K562 (cell line): Measurements from ENCODE around the gene MIEF1. TPM values are rescaled to one million over a fixed set of nuclear protein-coding genes. Genes with fewer than 3 reads are reported as not detected.

Source experiments
- CAMTA2 ChIP-seq: fragments of 250-450 bp; sonication (Bioruptor Pico); conservative IDR thresholded peaks from 2 replicates; pipeline ENCODE4 v1.5.1; 2022
- CBX2 ChIP-seq: fragments of 200-600 bp; sonication (generic); IDR thresholded peaks from one replicate; pipeline ENCODE4 v1.6.1; 2012; ENCODE audit warnings: mild to moderate bottlenecking, low read length, inconsistent platforms; ENCODE audit not compliant: insufficient read depth, poor library complexity, severe bottlenecking
- CCNT2 ChIP-seq: IDR thresholded peaks from 2 replicates; pipeline ENCODE4 v1.6.1; 2011; ENCODE audit warnings: borderline replicate concordance, low read depth, mild to moderate bottlenecking, moderate library complexity, mixed read lengths, low read length; ENCODE audit not compliant: insufficient read length; ENCODE audit errors: extremely low read depth
- HDGF ChIP-seq: fragments of 450-650 bp; IDR thresholded peaks from 2 replicates; pipeline ENCODE4 v1.6.1; 2016
- IRF1 ChIP-seq: sonication (generic); formaldehyde crosslinking; IDR thresholded peaks from 2 replicates; pipeline ENCODE4 v1.8.0; 2022; ENCODE audit warnings: missing genetic modification reagents, mild to moderate bottlenecking, borderline replicate concordance
- JUND ChIP-seq, 2 experiments: IDR thresholded peaks; 2 replicates in 1 of 2; 3 replicates in 1 of 2; pipeline ENCODE4 v1.6.1; 2011; ENCODE audit warnings: borderline replicate concordance in 2 of 2, low read depth in 2 of 2, low read length in 2 of 2, improper control_type of control experiment in 1 of 2, missing biosample characterization in 1 of 2, missing genetic modification characterization in 1 of 2, missing genetic modification reagents in 1 of 2
- KLF10 ChIP-seq: fragments of 250-450 bp; sonication (Bioruptor Pico); IDR thresholded peaks from 2 replicates; pipeline ENCODE4 v1.6.1; 2021; ENCODE audit warnings: matching md5 sums
- NFATC3 ChIP-seq: fragments of 450-650 bp; IDR thresholded peaks from 2 replicates; pipeline ENCODE4 v1.6.1; 2017; ENCODE audit warnings: mild to moderate bottlenecking
- POLR2B ChIP-seq: fragments of 450-650 bp; IDR thresholded peaks from 2 replicates; pipeline ENCODE4 v1.6.1; 2018; ENCODE audit warnings: low read depth; ENCODE audit not compliant: partially characterized antibody
- RFX7 ChIP-seq: fragments of 250-450 bp; sonication (Bioruptor Pico); IDR thresholded peaks from 2 replicates; pipeline ENCODE4 v1.5.1; 2021; ENCODE audit warnings: mild to moderate bottlenecking
- SOX6 ChIP-seq: fragments of 450-650 bp; IDR thresholded peaks from 2 replicates; pipeline ENCODE4 v1.6.1; 2014; ENCODE audit warnings: mild to moderate bottlenecking
- STAG1 ChIP-seq: sonication (generic); formaldehyde crosslinking; IDR thresholded peaks from 2 replicates; pipeline ENCODE4 v1.5.0; 2020; ENCODE audit warnings: missing genetic modification reagents, borderline replicate concordance
- TAL1 ChIP-seq: fragments of 450-650 bp; IDR thresholded peaks from 2 replicates; pipeline ENCODE4 v1.6.1; 2016; ENCODE audit warnings: mild to moderate bottlenecking
- TCF7 ChIP-seq: sonication (generic); IDR thresholded peaks from 2 replicates; pipeline ENCODE4 v1.6.1; 2016; ENCODE audit warnings: antibody characterized with exemption, borderline replicate concordance
- TEAD4 ChIP-seq, 2 experiments: sonication (generic) in 1 of 2; formaldehyde crosslinking in 1 of 2; IDR thresholded peaks; 2 replicates each; pipeline versions ENCODE4 v1.6.1 to v1.8.0; 2012 to 2022; ENCODE audit warnings: borderline replicate concordance in 1 of 2, inconsistent platforms in 1 of 2, low read length in 1 of 2, mild to moderate bottlenecking in 1 of 2, missing genetic modification reagents in 1 of 2
- TFAM ChIP-seq: fragments of 250-450 bp; sonication (Bioruptor Pico); conservative IDR thresholded peaks from 2 replicates; pipeline ENCODE4 v1.5.0; 2021; ENCODE audit warnings: mild to moderate bottlenecking, moderate library complexity
- TSC22D4 ChIP-seq: fragments of 450-650 bp; IDR thresholded peaks from 2 replicates; pipeline ENCODE4 v1.6.1; 2016; ENCODE audit warnings: missing genetic modification characterization, missing biosample characterization, control low read depth
- ZNF217 ChIP-seq: sonication (generic); formaldehyde crosslinking; IDR thresholded peaks from 2 replicates; pipeline ENCODE4 v1.8.0; 2022; ENCODE audit warnings: mild to moderate bottlenecking, missing genetic modification reagents
- ZNF232 ChIP-seq: sonication (generic); formaldehyde crosslinking; IDR thresholded peaks from 2 replicates; pipeline ENCODE4 v1.8.0; 2022; ENCODE audit warnings: mild to moderate bottlenecking, missing genetic modification reagents
- ZNF609 ChIP-seq: sonication (generic); formaldehyde crosslinking; IDR thresholded peaks from 2 replicates; pipeline ENCODE4 v1.8.1; 2023; ENCODE audit warnings: missing genetic modification reagents, mild to moderate bottlenecking, borderline replicate concordance
- ZNF696 ChIP-seq: fragments of 250-450 bp; sonication (Bioruptor Pico); conservative IDR thresholded peaks from 2 replicates; pipeline ENCODE4 v1.4.0; 2020; ENCODE audit warnings: mild to moderate bottlenecking, moderate library complexity
- polyA plus RNA-seq, 8 experiments: library from polyadenylated mRNA; depleted of rRNA in 4 of 8; stranded (reverse) in 5 of 8; unstranded in 3 of 8; fragments of >200 nt; fragmentation: Nextera tagmentation in 2 of 8; fragmentation: Illumina TruSeq in 1 of 8; extraction: Ambion mirVana in 2 of 8; extraction: Trizol in 1 of 8; gene quantifications; 2 replicates each; pipeline versions ENCODE4 v1.2.1 to v1.2.3, GENCODE V29; 2011 to 2014; ENCODE audit warnings: inconsistent platforms in 1 of 8, missing spikeins in 1 of 8
- total RNA-seq, 7 experiments: library from RNA; depleted of rRNA in 6 of 7; stranded (reverse); fragments of >200 nt in 6 of 7; fragmentation: Illumina TruSeq in 2 of 7; extraction: Trizol in 2 of 7; gene quantifications; 2 replicates each; pipeline versions ENCODE4 v1.2.1 to v1.2.3, GENCODE V29; 2011 to 2021; ENCODE audit warnings: low replicate concordance in 1 of 7

Gene MIEF1
- total and polyA plus RNA-seq, 9 of the 15 experiments (the other 6 are each of a cell fraction or from before 2014, with no cell fraction given): 10.9 to 51.8 (median 25.5) TPM

- TF ChIP-seq IRF1 (CRISPR knock-in tag): no peak
- TF ChIP-seq TCF7: no peak
- no peak for TF ChIP-seq CBX2
- no peak for TF ChIP-seq TAL1
- TF ChIP-seq POLR2B: peak; percentile 79
- TF ChIP-seq ZNF696 (CRISPR knock-in tag): no peak
- no peak for TF ChIP-seq TSC22D4 (tag)
- TF ChIP-seq ZNF232 (CRISPR knock-in tag): no peak
- no peak for TF ChIP-seq NFATC3
- TF ChIP-seq SOX6: peak; percentile 20; the same call in 1 of the 2 replicates
- no peak for TF ChIP-seq CAMTA2 (CRISPR knock-in tag)
- no peak for TF ChIP-seq HDGF
- TF ChIP-seq JUND (IDR thresholded peaks at IDR 0.05; ENCODE audit: borderline replicate concordance, low read depth, low read length): peak; percentile 31; the same call in 1 of the 2 replicates
- TF ChIP-seq JUND (tag; IDR thresholded peaks at IDR 0.05; ENCODE audit: borderline replicate concordance, low read depth, low read length): no peak; the same call in 2 of the 3 replicates
- TF ChIP-seq STAG1 (CRISPR knock-in tag): no peak
- TF ChIP-seq TEAD4 (IDR thresholded peaks at IDR 0.05; ENCODE audit: low read length): no peak; the same call in 1 of the 2 replicates
- TF ChIP-seq TEAD4 (CRISPR knock-in tag; IDR thresholded peaks at IDR 0.05; ENCODE audit: borderline replicate concordance): no peak
- TF ChIP-seq ZNF217: no peak
- TF ChIP-seq KLF10 (CRISPR knock-in tag): no peak
- TF ChIP-seq RFX7: no peak
- TF ChIP-seq CCNT2: no peak
- TF ChIP-seq TFAM (CRISPR knock-in tag): no peak
- TF ChIP-seq ZNF609 (CRISPR knock-in tag): no peak
Measured at GRCh38 chr22:39532215-39533073, 30.4 kb downstream of the MIEF1 start, which contains the start of gene RPS19BP1 (continued).
